H1 (cell line): ENCODE data around the gene FKRP. TPM values are rescaled to one million over a fixed set of nuclear protein-coding genes. Genes with fewer than 3 reads are reported as not detected.

Experiments used
- CTCF ChIA-PET: fragments of 300-600 bp; sonication (Branson Sonifier 250); formaldehyde crosslinking; loops from one replicate; lab custom pipeline; 2021; ENCODE audit not compliant: partially characterized antibody; lab: Charles Lee
- POLR2A ChIA-PET: fragments of 300-600 bp; sonication (Branson Sonifier 250); formaldehyde crosslinking; loops from one replicate; lab custom pipeline; 2021; ENCODE audit warnings: inconsistent platforms; ENCODE audit not compliant: partially characterized antibody; lab: Charles Lee
- DNase-seq, 2 experiments: peaks; one replicate each; pipeline versions ENCODE4 v3.0.0 to v3.0.0-alpha.2; 2010 to 2022; ENCODE audit warnings: low spot score in 2 of 2, low read depth in 1 of 2, mixed read lengths in 1 of 2
- FAIRE-seq: peaks from 2 replicates; lab custom pipeline; 2011; peaks lifted over from hg19 to GRCh38; lab: Jason Lieb, UNC
- H2AFZ ChIP-seq: 2 replicates; pipeline ENCODE4 v1.8.1; 2012; ENCODE audit warnings: low read length, inconsistent platforms
- H2AK5ac ChIP-seq: 2 replicates; pipeline ENCODE4 v1.6.1; 2013; ENCODE audit warnings: low read depth, low read length
- H2BK120ac ChIP-seq: replicated peaks from 2 replicates; pipeline ENCODE3; 2013; ENCODE audit warnings: low read depth, low read length, inconsistent platforms
- H2BK12ac ChIP-seq: 2 replicates; pipeline ENCODE4 v1.6.1; 2013; ENCODE audit warnings: low read depth, low read length
- H2BK15ac ChIP-seq: 2 replicates; pipeline ENCODE4 v1.6.1; 2013; ENCODE audit warnings: low read length
- H2BK20ac ChIP-seq: 2 replicates; pipeline ENCODE4 v1.6.1; 2013; ENCODE audit warnings: low read length
- H2BK5ac ChIP-seq: 2 replicates; pipeline ENCODE4 v1.6.1; 2013; ENCODE audit warnings: low read depth, low read length
- H3K14ac ChIP-seq: 2 replicates; pipeline ENCODE4 v1.6.1; 2013; ENCODE audit warnings: inconsistent platforms; ENCODE audit not compliant: insufficient read length
- H3K18ac ChIP-seq: 2 replicates; pipeline ENCODE4 v1.6.1; 2013; ENCODE audit warnings: low read length; ENCODE audit errors: extremely low read depth
- H3K23ac ChIP-seq: 2 replicates; pipeline ENCODE4 v1.6.1; 2013; ENCODE audit warnings: inconsistent platforms; ENCODE audit not compliant: insufficient read length
- H3K23me2 ChIP-seq: 2 replicates; pipeline ENCODE4 v1.6.1; 2013; ENCODE audit warnings: low read depth, low read length
- H3K27ac ChIP-seq: 2 replicates; pipeline ENCODE4 v1.6.1; 2011; ENCODE audit warnings: low read depth, low read length, inconsistent platforms
- H3K27me3 ChIP-seq, 4 experiments: replicated peaks in 1 of 4; 1 replicate in 1 of 4; 2 replicates in 3 of 4; pipeline versions ENCODE4 v1.6.1 to v1.8.1; 2011 to 2013; ENCODE audit warnings: low read length in 3 of 4, mild to moderate bottlenecking in 3 of 4, inconsistent platforms in 2 of 4, mixed read lengths in 2 of 4, moderate library complexity in 1 of 4; ENCODE audit not compliant: control insufficient read depth in 3 of 4, insufficient read depth in 3 of 4; ENCODE audit errors: extremely low read depth in 1 of 4
- H3K36me3 ChIP-seq, 4 experiments: 2 replicates each; pipeline versions ENCODE4 v1.6.1 to v1.8.1; 2011 to 2013; ENCODE audit warnings: mild to moderate bottlenecking in 4 of 4, low read length in 3 of 4, moderate library complexity in 2 of 4, control low read depth in 1 of 4, inconsistent platforms in 1 of 4; ENCODE audit not compliant: insufficient read depth in 4 of 4, control insufficient read depth in 2 of 4
- H3K4ac ChIP-seq: replicated peaks from 2 replicates; pipeline ENCODE3; 2013; ENCODE audit warnings: low read length, low read depth, mixed read lengths, inconsistent platforms; ENCODE audit not compliant: insufficient read length
- H3K4me1 ChIP-seq, 4 experiments: replicated peaks in 1 of 4; 1 replicate in 1 of 4; 2 replicates in 3 of 4; pipeline versions ENCODE4 v1.6.1 to v1.8.1; 2011 to 2013; ENCODE audit warnings: low read length in 3 of 4, inconsistent platforms in 2 of 4, mixed read lengths in 1 of 4; ENCODE audit not compliant: insufficient read depth in 4 of 4, control insufficient read depth in 3 of 4
- H3K4me2 ChIP-seq, 2 experiments: 2 replicates each; pipeline versions ENCODE4 v1.6.1 to v1.8.1; 2011 to 2013; ENCODE audit warnings: low read depth in 2 of 2, low read length in 2 of 2, control low read depth in 1 of 2, inconsistent platforms in 1 of 2, mild to moderate bottlenecking in 1 of 2; ENCODE audit not compliant: insufficient read depth in 1 of 2
- H3K4me3 ChIP-seq, 4 experiments: fragments of 200-600, 300-600 bp in 1 of 4; sonication (generic), shearing (Covaris generic), sonication (Bioruptor Twin) in 1 of 4; 2 replicates each; pipeline versions ENCODE4 v1.5.1 to v1.8.1; 2011 to 2016; ENCODE audit warnings: low read length in 4 of 4, low read depth in 3 of 4, control low read depth in 2 of 4, inconsistent platforms in 2 of 4, mild to moderate bottlenecking in 2 of 4, mixed read lengths in 1 of 4, moderate library complexity in 1 of 4; ENCODE audit not compliant: insufficient read depth in 2 of 4; ENCODE audit errors: extremely low read depth in 1 of 4
- H3K56ac ChIP-seq: replicated peaks from 2 replicates; pipeline ENCODE3; 2013; ENCODE audit warnings: low read depth, mild to moderate bottlenecking, mixed read lengths, low read length, inconsistent platforms; ENCODE audit not compliant: insufficient read length
- H3K79me1 ChIP-seq: 2 replicates; pipeline ENCODE4 v1.6.1; 2013; ENCODE audit warnings: low read depth, low read length, control low read depth
- H3K79me2 ChIP-seq, 2 experiments: 2 replicates each; pipeline versions ENCODE4 v1.6.1 to v1.8.1; 2012 to 2013; ENCODE audit warnings: low read length in 2 of 2, mild to moderate bottlenecking in 2 of 2, inconsistent platforms in 1 of 2; ENCODE audit not compliant: insufficient read depth in 2 of 2, control insufficient read depth in 1 of 2
- H3K9ac ChIP-seq, 4 experiments: replicated peaks in 1 of 4; 1 replicate in 1 of 4; 2 replicates in 3 of 4; pipeline versions ENCODE4 v1.6.1 to v1.8.1; 2011 to 2013; ENCODE audit warnings: low read depth in 3 of 4, low read length in 3 of 4, control low read depth in 2 of 4, mild to moderate bottlenecking in 2 of 4, moderate library complexity in 2 of 4, inconsistent platforms in 1 of 4; ENCODE audit errors: extremely low read depth in 1 of 4
- H3K9me3 ChIP-seq, 2 experiments: 2 replicates each; pipeline versions ENCODE4 v1.6.1 to v1.8.1; 2012 to 2013; ENCODE audit warnings: mild to moderate bottlenecking in 2 of 2, moderate library complexity in 2 of 2, control low read depth in 1 of 2, inconsistent platforms in 1 of 2, low read depth in 1 of 2, low read length in 1 of 2, mixed read lengths in 1 of 2; ENCODE audit not compliant: insufficient read depth in 2 of 2
- H4K20me1 ChIP-seq, 2 experiments: replicated peaks in 1 of 2; 2 replicates each; pipeline versions ENCODE3 to v1.8.1; 2011 to 2013; ENCODE audit warnings: inconsistent platforms in 2 of 2, low read length in 2 of 2, mild to moderate bottlenecking in 1 of 2; ENCODE audit not compliant: insufficient read depth in 2 of 2, control insufficient read depth in 1 of 2
- H4K5ac ChIP-seq: 2 replicates; pipeline ENCODE4 v1.6.1; 2013; ENCODE audit warnings: low read length, low read depth, mixed read lengths, inconsistent platforms; ENCODE audit not compliant: insufficient read length
- H4K8ac ChIP-seq: 2 replicates; pipeline ENCODE4 v1.8.0; 2013; ENCODE audit warnings: mild to moderate bottlenecking, moderate library complexity, low read length, inconsistent platforms; ENCODE audit not compliant: insufficient read depth; ENCODE audit errors: extremely low read depth
- H4K91ac ChIP-seq: replicated peaks from 2 replicates; pipeline ENCODE3; 2013; ENCODE audit warnings: low read length, mixed read lengths, inconsistent platforms; ENCODE audit not compliant: insufficient read length
- BCL11A ChIP-seq, 2 experiments: IDR thresholded peaks; one replicate each; pipeline ENCODE4 v1.6.1; 2011; ENCODE audit warnings: low read depth in 2 of 2, low read length in 2 of 2, mild to moderate bottlenecking in 2 of 2
- JUN ChIP-seq: IDR thresholded peaks from 2 replicates; pipeline ENCODE4 v1.6.1; 2011; ENCODE audit warnings: low read depth, mild to moderate bottlenecking, improper control_type of control experiment, low read length
- POLR2AphosphoS5 ChIP-seq: IDR thresholded peaks from 2 replicates; pipeline ENCODE4 v1.6.1; 2011; ENCODE audit warnings: low read depth, low read length
- RAD21 ChIP-seq, 2 experiments: IDR thresholded peaks in 1 of 2; conservative IDR thresholded peaks in 1 of 2; 2 replicates each; pipeline ENCODE4 v1.6.1; 2011; ENCODE audit warnings: low read depth in 2 of 2, low read length in 2 of 2, improper control_type of control experiment in 1 of 2, inconsistent platforms in 1 of 2, mild to moderate bottlenecking in 1 of 2, moderate library complexity in 1 of 2
- RFX5 ChIP-seq: IDR thresholded peaks from 2 replicates; pipeline ENCODE4 v1.6.1; 2011; ENCODE audit warnings: low read depth, low read length, improper control_type of control experiment, borderline replicate concordance
- RNF2 ChIP-seq: fragments of 200-900, 300-1000 bp; sonication (generic); IDR thresholded peaks from 2 replicates; pipeline ENCODE4 v1.7.1; 2016; ENCODE audit warnings: borderline replicate concordance, low read depth, mild to moderate bottlenecking, antibody characterized with exemption, low read length; ENCODE audit not compliant: poor library complexity, severe bottlenecking; ENCODE audit errors: missing control alignments
- SRF ChIP-seq: IDR thresholded peaks from 2 replicates; pipeline ENCODE4 v1.6.1; 2011; ENCODE audit warnings: mild to moderate bottlenecking, low read depth, low read length, moderate library complexity
- TAF1 ChIP-seq: IDR thresholded peaks from 2 replicates; pipeline ENCODE4 v1.6.1; 2011; ENCODE audit warnings: mild to moderate bottlenecking, low read depth, low read length
- WGBS, 2 experiments: shearing (Covaris generic) in 1 of 2; methylation state at CpG; one replicate each; pipeline versions ENCODE4 v1.1.6 to v1.1.7; 2013 to 2015; ENCODE audit warnings: low lambda C conversion rate in 2 of 2, mixed read lengths in 2 of 2, inconsistent platforms in 1 of 2, low coverage in 1 of 2, missing lambda C conversion rate in 1 of 2; ENCODE audit not compliant: insufficient replicate concordance in 2 of 2, insufficient coverage in 1 of 2, insufficient read length in 1 of 2; ENCODE audit errors: extremely low coverage in 1 of 2, missing lambda C conversion rate in 1 of 2; 5-methylcytosine and 5-hydroxymethylcytosine counted together
- polyA plus RNA-seq, 7 experiments: library from polyadenylated mRNA; depleted of rRNA in 3 of 7; stranded (reverse) in 5 of 7; unstranded in 2 of 7; fragments of >200 nt in 5 of 7; fragments of 200-250 nt in 2 of 7; gene quantifications; 1 replicate in 5 of 7; 2 replicates in 1 of 7; 4 replicates in 1 of 7; pipeline versions ENCODE4 v1.2.1 to v1.2.3, GENCODE V29; 2011 to 2013; ENCODE audit warnings: missing spikeins in 2 of 7, mixed read lengths in 2 of 7
- total RNA-seq: library from RNA; stranded (reverse); fragmentation: NEBNext Ultra II Directional; extraction: Animal tissue kit (Norgen Biotek cat#: 25700); gene quantifications from 2 replicates; pipeline ENCODE4 v1.2.1, GENCODE V29; 2021

FKRP gene
- total and polyA plus RNA-seq, 2 of the 8 experiments (the other 6 are each of a cell fraction or from before 2014, with no cell fraction given): 17.1 to 24.4 TPM

DNA sequence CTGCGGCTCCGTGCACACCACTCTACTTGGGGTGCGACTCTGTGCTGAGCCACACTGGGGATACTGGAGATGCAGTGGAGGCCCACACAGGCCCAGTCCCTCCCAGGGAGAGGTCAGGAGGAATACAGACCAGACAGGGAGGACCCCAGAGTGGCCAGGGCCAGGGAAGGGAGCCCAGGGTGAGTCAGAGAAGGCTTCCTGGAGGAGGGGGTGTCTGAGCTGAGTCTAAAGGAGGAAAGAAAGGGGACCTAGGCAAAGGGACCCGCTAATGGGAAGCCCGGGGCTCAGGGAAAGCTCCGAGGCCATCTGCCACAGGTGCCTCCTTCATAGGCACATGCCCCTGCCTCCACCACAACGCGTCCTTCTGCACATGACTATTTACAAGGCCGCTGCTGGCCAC lies 15.7 kb upstream of the FKRP start:
- Histone ChIP-seq H2BK20ac (no peak overlapping the region), H2BK12ac (no peak overlapping the region)
- TF ChIP-seq RFX5: no peak
- TF ChIP-seq BCL11A (IDR thresholded peaks at IDR 0.05; ENCODE audit: low read depth in 2 of 2, low read length in 2 of 2): no peak
- no peak for TF ChIP-seq POLR2AphosphoS5
- no peak for TF ChIP-seq RAD21 (IDR thresholded peaks at IDR 0.05 in 1 of 2, conservative IDR thresholded peaks at IDR 0.05 in 1 of 2; ENCODE audit: low read depth in 2 of 2, low read length in 2 of 2)
- TF ChIP-seq JUN: no peak
- no peak for TF ChIP-seq RNF2
- no peak for TF ChIP-seq TAF1
- no peak for TF ChIP-seq SRF
- TF ChIP-seq, all 59 proteins: peak for 0
- Histone ChIP-seq H3K56ac (no peak overlapping the region), H3K27ac (no peak overlapping the region), H3K4me1 (peaks cover 0 to 3% (median 0%) of the 10 kb centered on the region in 4 experiments; a peak in 4 of 7 replicates), H4K5ac (no peak overlapping the region), H2AFZ (no peak overlapping the region), H2BK15ac (no peak overlapping the region), H3K4ac (no peak overlapping the region), H3K18ac (no peak overlapping the region), H3K36me3 (peaks cover 40 to 71% (median 58%) of the 10 kb centered on the region in 4 experiments), H3K23me2 (no peaks in the 10 kb centered on the region), H3K9me3 (no peaks in the 10 kb centered on the region), H3K79me1 (peaks cover 8% of the 10 kb centered on the region), H3K23ac (no peak overlapping the region), H4K8ac (no peak overlapping the region; the same call in 1 of the 2 replicates), H2BK120ac (no peak overlapping the region), H3K4me2 (no peak overlapping the region), H3K4me3 (no peak overlapping the region), H3K27me3 (no peaks in the 10 kb centered on the region), H3K9ac (no peak overlapping the region), H4K20me1 (peaks cover 30 to 48% of the 10 kb centered on the region in 2 experiments), H4K91ac (no peak overlapping the region), H2AK5ac (no peak overlapping the region), H3K14ac (no peak overlapping the region), H2BK5ac (no peak overlapping the region), H3K79me2 (peaks cover 0 to 27% of the 10 kb centered on the region in 2 experiments; a peak in 2 of 4 replicates)
- POLR2A ChIA-PET: interaction anchor here (0.8 to 4.2 kb wide), 7 partner anchors 11 to 56 kb away, joined by 3 to 26 read pairs (median 6); partner anchors contain the start of gene PRKD2
- CTCF ChIA-PET: interaction anchor here (0.7 to 15.8 kb wide), 10 partner anchors 9 to 113 kb away, joined by 3 to 188 read pairs (median 11); no protein-coding TSS in a partner anchor
- FAIRE-seq: no peak
- WGBS, 2 experiments: 97% methylated on average over 8 of the region's 9 CpGs; no CpG with 5 or more reads in 1 of the 2 experiments
- no peak for DNase-seq
